B cell (primary cell): ENCODE measurements around the gene ITPKB. TPM values are rescaled to one million over a fixed set of nuclear protein-coding genes. Genes with fewer than 3 reads are reported as not detected.

Source experiments
- ATAC-seq: fragments of 200-7000 bp; cut with Tn5 transposase; one replicate; pipeline ENCODE4 v1.10.0; 2021; ENCODE audit warnings: low read depth, mild to moderate bottlenecking, moderate number of reproducible peaks, moderate library complexity
- CTCF ChIA-PET: fragments of 350-600 bp; sonication (Branson Sonifier 250); formaldehyde crosslinking; loops from one replicate; lab custom pipeline; 2021; ENCODE audit warnings: antibody characterized with exemption, inconsistent platforms; lab: Charles Lee
- POLR2A ChIA-PET: fragments of 350-600 bp; sonication (Branson Sonifier 250); formaldehyde crosslinking; loops from one replicate; lab custom pipeline; 2021; ENCODE audit warnings: antibody characterized with exemption; lab: Charles Lee
- DNase-seq: peaks from one replicate; pipeline ENCODE4 v3.0.0; 2013
- H2AFZ ChIP-seq: 2 replicates; pipeline ENCODE4 v1.6.1; 2012; ENCODE audit warnings: mild to moderate bottlenecking, low read depth, low read length; ENCODE audit not compliant: insufficient read depth, poor library complexity, severe bottlenecking
- H3K27ac ChIP-seq, 2 donors: 1 replicate in 1 of 2; 2 replicates in 1 of 2; pipeline ENCODE4 v1.5.1; 2012 to 2013; ENCODE audit warnings: low read length in 2 of 2, mild to moderate bottlenecking in 2 of 2, moderate library complexity in 1 of 2
- H3K27me3 ChIP-seq, 4 experiments: fragments of 200-600 bp in 1 of 4; sonication (generic) in 1 of 4; replicated peaks in 1 of 4; 1 replicate in 2 of 4; 2 replicates in 2 of 4; pipeline versions ENCODE4 v1.6.1 to v1.7.0; 2013 to 2016; ENCODE audit warnings: low read length in 3 of 4, mild to moderate bottlenecking in 2 of 4, mixed read lengths in 1 of 4, moderate library complexity in 1 of 4; ENCODE audit not compliant: insufficient read depth in 4 of 4, control insufficient read depth in 3 of 4; ENCODE audit errors: control extremely low read depth in 1 of 4
- H3K36me3 ChIP-seq, 2 experiments: replicated peaks in 1 of 2; 1 replicate in 1 of 2; 2 replicates in 1 of 2; pipeline versions ENCODE4 v1.6.1 to v1.7.1; 2013; ENCODE audit warnings: low read length in 1 of 2; ENCODE audit not compliant: insufficient read depth in 2 of 2, control insufficient read depth in 1 of 2; ENCODE audit errors: control extremely low read depth in 1 of 2, extremely low read depth in 1 of 2
- H3K4me1 ChIP-seq, 2 donors: fragments of 200-600 bp in 1 of 2; sonication (generic) in 1 of 2; 1 replicate in 1 of 2; 2 replicates in 1 of 2; pipeline versions ENCODE4 v1.5.1 to v1.6.1; 2013 to 2017; ENCODE audit warnings: low read length in 2 of 2; ENCODE audit not compliant: control insufficient read depth in 2 of 2, insufficient read depth in 2 of 2
- H3K4me2 ChIP-seq: replicated peaks from 2 replicates; pipeline ENCODE3; 2012; ENCODE audit warnings: mild to moderate bottlenecking, low read depth, low read length; ENCODE audit not compliant: poor library complexity, severe bottlenecking
- H3K4me3 ChIP-seq, 5 experiments: fragments of 200-600 bp in 1 of 5; sonication (generic) in 1 of 5; 1 replicate in 3 of 5; 2 replicates in 2 of 5; pipeline versions ENCODE4 v1.5.1 to v1.7.0; 2011 to 2016; ENCODE audit warnings: low read length in 4 of 5, mild to moderate bottlenecking in 4 of 5, low read depth in 2 of 5, control low read depth in 1 of 5, moderate library complexity in 1 of 5; ENCODE audit not compliant: insufficient read depth in 1 of 5; ENCODE audit errors: control extremely low read depth in 1 of 5, extremely low read depth in 1 of 5
- H3K79me2 ChIP-seq: fragments of 200-600 bp; sonication (generic); one replicate; pipeline ENCODE4 v1.6.0; 2016; ENCODE audit warnings: low read length; ENCODE audit not compliant: control insufficient read depth, insufficient read depth
- H3K9ac ChIP-seq: fragments of 200-600 bp; sonication (generic); 2 replicates; pipeline ENCODE4 v1.6.1; 2017; ENCODE audit warnings: mild to moderate bottlenecking, low read length, moderate library complexity
- H3K9me3 ChIP-seq, 3 donors: one replicate each; pipeline versions ENCODE4 v1.6.1 to v1.7.1; 2013; ENCODE audit warnings: low read length in 2 of 3; ENCODE audit not compliant: control insufficient read depth in 2 of 3, insufficient read depth in 1 of 3; ENCODE audit errors: control extremely low read depth in 1 of 3
- H4K20me1 ChIP-seq: 2 replicates; pipeline ENCODE4 v1.6.0; 2012; ENCODE audit warnings: mild to moderate bottlenecking, low read length; ENCODE audit not compliant: insufficient read depth, control insufficient read depth, poor library complexity, severe bottlenecking
- H3K27ac Mint-ChIP-seq: one replicate; pipeline ENCODE4 v1.8.0; 2021; ENCODE audit warnings: mixed read lengths
- H3K27me3 Mint-ChIP-seq: one replicate; pipeline ENCODE4 v1.8.0; 2021; ENCODE audit warnings: mixed read lengths
- H3K4me1 Mint-ChIP-seq: one replicate; pipeline ENCODE4 v1.8.0; 2021; ENCODE audit warnings: mixed read lengths
- H3K4me3 Mint-ChIP-seq: one replicate; pipeline ENCODE4 v1.8.0; 2021; ENCODE audit warnings: mixed read lengths
- H3K9me3 Mint-ChIP-seq: one replicate; pipeline ENCODE4 v1.8.0; 2022; ENCODE audit warnings: mixed read lengths; ENCODE audit not compliant: insufficient read depth
- CTCF ChIP-seq: fragments of 200-600 bp; IDR thresholded peaks from one replicate; pipeline ENCODE4 v1.8.0; 2022; ENCODE audit warnings: antibody characterized with exemption, mild to moderate bottlenecking
- EZH2 ChIP-seq: IDR thresholded peaks from 2 replicates; pipeline ENCODE4 v1.6.1; 2012; ENCODE audit warnings: borderline replicate concordance, low read depth, mild to moderate bottlenecking, moderate library complexity, low read length; ENCODE audit not compliant: insufficient read depth, poor library complexity, severe bottlenecking
- WGBS: methylation state at CpG from one replicate; pipeline ENCODE4 v1.1.5; 2013; ENCODE audit warnings: missing lambda C conversion rate; ENCODE audit not compliant: insufficient coverage; 5-methylcytosine and 5-hydroxymethylcytosine counted together
- intact Hi-C: fragments of 100-400 bp; cut with micrococcal nuclease; formaldehyde crosslinking; loops from one replicate; pipeline ENCODE4 v1.10.0; 2022
- polyA plus RNA-seq: library from polyadenylated mRNA; depleted of rRNA; stranded (reverse); fragments of >200 nt; gene quantifications from 2 replicates; pipeline ENCODE4 v1.2.3, GENCODE V29; 2012
- total RNA-seq, 2 donors: library from RNA; stranded (reverse); fragments of 120-200 nt in 1 of 2; gene quantifications; 1 replicate in 1 of 2; 2 replicates in 1 of 2; pipeline versions ENCODE4 v1.2.3 to v1.2.4, GENCODE V29; 2013 to 2022

ITPKB gene
- total and polyA plus RNA-seq, 2 donors (not counting 1 experiment from before 2014, with no cell fraction given): 21.8 to 93.5 TPM

DNA sequence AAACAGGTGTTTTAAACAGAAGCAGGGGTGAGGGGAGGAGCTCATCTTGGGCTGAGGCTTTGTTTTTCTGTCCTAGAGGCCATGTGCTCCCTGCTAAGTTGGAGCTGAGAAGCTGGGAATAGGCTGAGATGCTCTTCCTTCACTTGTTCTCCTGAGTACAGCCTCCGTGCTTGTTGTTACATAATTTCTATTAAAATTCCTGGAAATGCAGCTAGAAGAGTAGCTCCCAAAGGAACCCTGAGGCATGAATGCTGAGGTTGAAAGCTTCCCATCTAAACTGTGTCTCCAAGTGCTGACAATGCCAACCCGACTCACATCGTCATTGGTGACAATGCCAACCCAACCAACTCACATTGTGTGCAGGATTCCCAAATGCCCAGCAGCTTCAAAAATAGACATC is 12.6 kb upstream of the ITPKB start:
- no peak overlapping the region for H2AFZ ChIP-seq
- no peaks in the 10 kb centered on the region for H3K36me3 ChIP-seq
- whole genome bisulfite sequencing: 90% methylated on average over 2 of the region's 3 CpGs
- H4K20me1 ChIP-seq: no peaks in the 10 kb centered on the region
- Mint-ChIP-seq H3K27me3 (no peaks in the 10 kb centered on the region), H3K9me3 (no peaks in the 10 kb centered on the region), H3K4me3 (no peak overlapping the region), H3K4me1 (peaks cover 15% of the 10 kb centered on the region), H3K27ac (no peak overlapping the region)
- CTCF ChIA-PET: no interaction called here
- TF ChIP-seq EZH2 (no peak), CTCF (no peak)
- ATAC-seq: no peak
- H3K4me2 ChIP-seq: no peak overlapping the region
- peaks cover 13 to 14% of the 10 kb centered on the region in 2 donors for H3K4me1 ChIP-seq
- H3K27me3 ChIP-seq: no peaks in the 10 kb centered on the region
- no peak overlapping the region for H3K4me3 ChIP-seq
- H3K79me2 ChIP-seq: no peaks in the 10 kb centered on the region
- intact Hi-C loops: no loop called here
- no peak overlapping the region for H3K27ac ChIP-seq
- H3K9me3 ChIP-seq: no peaks in the 10 kb centered on the region
- POLR2A ChIA-PET: no interaction called here
- no peak overlapping the region for H3K9ac ChIP-seq
- DNase-seq: no peak

GRCh38 chr1:226751214-226751613 is 12.1 kb upstream of the ITPKB start:
- Histone ChIP-seq H3K79me2 (no peaks in the 10 kb centered on the region), H3K4me3 (no peak overlapping the region), H3K27me3 (no peaks in the 10 kb centered on the region), H3K4me2 (no peak overlapping the region), H4K20me1 (no peaks in the 10 kb centered on the region), H3K4me1 (peaks cover 13 to 14% of the 10 kb centered on the region in 2 donors), H3K36me3 (no peaks in the 10 kb centered on the region), H3K27ac (no peak overlapping the region), H2AFZ (no peak overlapping the region), H3K9me3 (no peaks in the 10 kb centered on the region), H3K9ac (no peak overlapping the region)
- ATAC-seq (no peak), DNase-seq (no peak)
- H3K27ac Mint-ChIP-seq: no peak overlapping the region
- POLR2A ChIA-PET: no interaction called here
- no peak for TF ChIP-seq EZH2
- TF ChIP-seq CTCF: no peak
- H3K9me3 Mint-ChIP-seq: no peaks in the 10 kb centered on the region
- no peaks in the 10 kb centered on the region for H3K27me3 Mint-ChIP-seq
- intact Hi-C loops: no loop called here
- peaks cover 15% of the 10 kb centered on the region for H3K4me1 Mint-ChIP-seq
- 100% methylated on average over 1 of the region's 2 CpGs for WGBS
- H3K4me3 Mint-ChIP-seq: no peak overlapping the region
- CTCF ChIA-PET: no interaction called here
